Measurements from ENCODE around the gene RAB42.
"Not testable (repeated sequence)": the region's sequence is repeated elsewhere in the genome, so short reads cannot be mapped to it uniquely, and the experiment has no call there.

DNA sequence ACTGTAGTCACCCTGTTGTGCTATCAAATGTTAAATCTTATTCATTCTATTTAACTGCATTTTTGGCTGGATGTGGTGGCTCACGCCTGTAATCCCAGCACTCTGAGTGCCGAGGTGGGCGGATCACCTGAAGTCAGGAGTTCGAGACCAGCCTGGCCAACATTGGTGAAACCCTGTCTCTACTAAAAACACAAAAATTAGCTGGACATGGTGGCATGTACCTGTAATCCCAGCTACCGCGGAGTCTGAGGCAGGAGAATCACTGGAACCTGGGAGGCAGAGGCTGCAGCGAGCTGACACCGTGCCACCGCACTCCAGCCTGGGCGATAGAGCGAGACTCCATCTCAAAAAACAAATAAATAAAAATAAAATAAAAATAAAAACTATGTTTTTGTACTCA is 4.2 kb downstream of the RAB42 start:
- not testable (repeated sequence) for TF ChIP-seq EP300 (IDR thresholded peaks at IDR 0.05)
- TF ChIP-seq, protein P1, sequence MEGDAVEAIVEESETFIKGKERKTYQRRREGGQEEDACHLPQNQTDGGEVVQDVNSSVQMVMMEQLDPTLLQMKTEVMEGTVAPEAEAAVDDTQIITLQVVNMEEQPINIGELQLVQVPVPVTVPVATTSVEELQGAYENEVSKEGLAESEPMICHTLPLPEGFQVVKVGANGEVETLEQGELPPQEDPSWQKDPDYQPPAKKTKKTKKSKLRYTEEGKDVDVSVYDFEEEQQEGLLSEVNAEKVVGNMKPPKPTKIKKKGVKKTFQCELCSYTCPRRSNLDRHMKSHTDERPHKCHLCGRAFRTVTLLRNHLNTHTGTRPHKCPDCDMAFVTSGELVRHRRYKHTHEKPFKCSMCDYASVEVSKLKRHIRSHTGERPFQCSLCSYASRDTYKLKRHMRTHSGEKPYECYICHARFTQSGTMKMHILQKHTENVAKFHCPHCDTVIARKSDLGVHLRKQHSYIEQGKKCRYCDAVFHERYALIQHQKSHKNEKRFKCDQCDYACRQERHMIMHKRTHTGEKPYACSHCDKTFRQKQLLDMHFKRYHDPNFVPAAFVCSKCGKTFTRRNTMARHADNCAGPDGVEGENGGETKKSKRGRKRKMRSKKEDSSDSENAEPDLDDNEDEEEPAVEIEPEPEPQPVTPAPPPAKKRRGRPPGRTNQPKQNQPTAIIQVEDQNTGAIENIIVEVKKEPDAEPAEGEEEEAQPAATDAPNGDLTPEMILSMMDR (IDR thresholded peaks at IDR 0.05) = not testable (repeated sequence)

Measured in stomach (tissue), 4 donors.